GM19193 (cell line): ENCODE results near the gene C14orf119.

ENCODE experiments used
- POLR2A ChIP-seq: IDR thresholded peaks from 4 replicates; pipeline ENCODE4 v1.6.1; 2011; ENCODE audit not compliant: insufficient read depth, insufficient read length; ENCODE audit errors: extremely low read depth

C14orf119 gene

GRCh38 chr14:23122086-23122485, 26.8 kb downstream of the C14orf119 start:
- no peak for TF ChIP-seq POLR2A

- no peak for TF ChIP-seq POLR2A
These were observed 28.1 kb downstream of the C14orf119 start for GRCh38 chr14:23123419-23123818.

- no peak for TF ChIP-seq POLR2A
These were observed 29.1 kb downstream of the C14orf119 start for GRCh38 chr14:23124337-23124954.

- TF ChIP-seq POLR2A: no peak
These were observed 29.7 kb downstream of the C14orf119 start for GRCh38 chr14:23125011-23125410.

- TF ChIP-seq POLR2A: no peak
These were observed 30.7 kb downstream of the C14orf119 start for GRCh38 chr14:23125933-23126524.

- TF ChIP-seq POLR2A: no peak
These were observed 31.4 kb downstream of the C14orf119 start for GRCh38 chr14:23126548-23127278.

GRCh38 chr14:23127861-23128260, 32.6 kb downstream of the C14orf119 start:
- no peak for TF ChIP-seq POLR2A

GRCh38 chr14:23128969-23129758, 33.9 kb downstream of the C14orf119 start:
- TF ChIP-seq POLR2A: no peak

- no peak for TF ChIP-seq POLR2A
These were observed 34.5 kb downstream of the C14orf119 start for GRCh38 chr14:23129759-23130316.

GRCh38 chr14:23130871-23131270, 35.6 kb downstream of the C14orf119 start:
- TF ChIP-seq POLR2A: no peak

- no peak for TF ChIP-seq POLR2A
These were observed 36.2 kb downstream of the C14orf119 start for GRCh38 chr14:23131482-23131881.

- TF ChIP-seq POLR2A: no peak
These were observed 37.7 kb downstream of the C14orf119 start for GRCh38 chr14:23132970-23133369.

- no peak for TF ChIP-seq POLR2A
These were observed 41.3 kb downstream of the C14orf119 start for GRCh38 chr14:23136566-23137133.

GRCh38 chr14:23137192-23137812, 42.0 kb downstream of the C14orf119 start:
- no peak for TF ChIP-seq POLR2A
